GM23338 (cell line): Measurements from ENCODE around the gene SAMD8. TPM values are rescaled to one million over a fixed set of nuclear protein-coding genes. Genes with fewer than 3 reads are reported as not detected.
A peak's percentile ranks its signal among the peaks of the same experiment; 100 is the strongest.

Experiments used
- ATAC-seq: fragments of 200-7000 bp; cut with Tn5 transposase; 3 replicates; pipeline ENCODE4 v1.9.1; 2020
- DNase-seq: peaks from one replicate; pipeline ENCODE4 v3.0.0-alpha.2; 2015; ENCODE audit warnings: low spot score
- H2AFZ ChIP-seq: fragments of 200-600 bp; sonication (generic); 2 replicates; pipeline ENCODE4 v1.8.0; 2016; ENCODE audit warnings: antibody characterized with exemption, mild to moderate bottlenecking, moderate library complexity
- H3F3A ChIP-seq: fragments of 200-600 bp; sonication (generic); replicated peaks from 2 replicates; pipeline ENCODE4 v1.8.0; 2017; ENCODE audit warnings: antibody characterized with exemption, mixed run types, low read depth
- H3K27ac ChIP-seq: fragments of 200-600 bp; sonication (generic); 2 replicates; pipeline ENCODE4 v1.6.1; 2016; ENCODE audit warnings: low read depth
- H3K27me3 ChIP-seq: fragments of 200-600 bp; sonication (generic); 2 replicates; pipeline ENCODE4 v1.8.0; 2016; ENCODE audit warnings: mild to moderate bottlenecking, mixed run types, moderate library complexity; ENCODE audit not compliant: insufficient read depth
- H3K36me3 ChIP-seq: fragments of 200-600 bp; sonication (generic); 2 replicates; pipeline ENCODE4 v1.8.0; 2016; ENCODE audit warnings: mild to moderate bottlenecking; ENCODE audit not compliant: insufficient read depth
- H3K4me1 ChIP-seq: fragments of 200-600 bp; sonication (generic); 2 replicates; pipeline ENCODE4 v1.8.0; 2016; ENCODE audit warnings: mild to moderate bottlenecking, moderate library complexity; ENCODE audit not compliant: insufficient read depth
- H3K4me2 ChIP-seq: fragments of 200-600 bp; sonication (generic); 2 replicates; pipeline ENCODE4 v1.7.1; 2017; ENCODE audit warnings: mixed run types
- H3K4me3 ChIP-seq: fragments of 200-600 bp; sonication (generic); 2 replicates; pipeline ENCODE4 v1.6.1; 2016; ENCODE audit warnings: mixed run types
- H3K79me2 ChIP-seq: fragments of 200-600 bp; sonication (generic); replicated peaks from 2 replicates; pipeline ENCODE4 v1.8.0; 2017; ENCODE audit warnings: mild to moderate bottlenecking; ENCODE audit not compliant: insufficient read depth
- H3K9me2 ChIP-seq: fragments of 200-600 bp; sonication (generic); 2 replicates; pipeline ENCODE4 v1.8.0; 2017; ENCODE audit not compliant: insufficient read depth
- H4K20me1 ChIP-seq: fragments of 200-600 bp; sonication (generic); replicated peaks from 2 replicates; pipeline ENCODE4 v1.8.0; 2017; ENCODE audit warnings: mild to moderate bottlenecking; ENCODE audit not compliant: insufficient read depth
- H3K27ac Mint-ChIP-seq: 2 replicates; pipeline ENCODE4 v1.8.0; 2020; ENCODE audit warnings: inconsistent platforms, mild to moderate bottlenecking, moderate library complexity, mixed read lengths
- H3K27me3 Mint-ChIP-seq: 3 replicates; pipeline ENCODE4 v1.8.0; 2022; ENCODE audit warnings: low read depth, mild to moderate bottlenecking, moderate library complexity, mixed read lengths, inconsistent platforms; ENCODE audit not compliant: insufficient read depth, poor library complexity
- H3K36me3 Mint-ChIP-seq: 3 replicates; pipeline ENCODE4 v1.8.0; 2021; ENCODE audit warnings: low read depth, mild to moderate bottlenecking, inconsistent platforms, moderate library complexity, mixed read lengths
- H3K4me1 Mint-ChIP-seq: 3 replicates; pipeline ENCODE4 v1.8.0; 2020; ENCODE audit warnings: mild to moderate bottlenecking, inconsistent platforms, mixed read lengths
- H3K4me3 Mint-ChIP-seq: 3 replicates; pipeline ENCODE4 v1.8.0; 2021; ENCODE audit warnings: moderate library complexity, mild to moderate bottlenecking, inconsistent platforms, mixed read lengths
- H3K9me3 Mint-ChIP-seq: 3 replicates; pipeline ENCODE4 v1.8.0; 2020; ENCODE audit warnings: moderate library complexity, mild to moderate bottlenecking, inconsistent platforms, mixed read lengths
- CREB1 ChIP-seq: fragments of 250-450 bp; sonication (Bioruptor Pico); IDR thresholded peaks from 2 replicates; pipeline ENCODE4 v1.5.0; 2020; ENCODE audit warnings: low read depth, mild to moderate bottlenecking, moderate library complexity
- JUNB ChIP-seq: IDR thresholded peaks from one replicate; pipeline ENCODE4 v1.6.1; 2016; ENCODE audit warnings: antibody characterized with exemption; ENCODE audit not compliant: unreplicated experiment
- NANOG ChIP-seq: IDR thresholded peaks from 2 replicates; pipeline ENCODE4 v1.6.1; 2016; ENCODE audit warnings: antibody characterized with exemption, borderline replicate concordance
- POLR2AphosphoS5 ChIP-seq: IDR thresholded peaks from 2 replicates; pipeline ENCODE4 v1.6.1; 2016; ENCODE audit warnings: antibody characterized with exemption, low read depth
- ZNF114 ChIP-seq: fragments of 250-450 bp; sonication (Bioruptor Pico); IDR thresholded peaks from 2 replicates; pipeline ENCODE4 v1.5.0; 2020; ENCODE audit warnings: mild to moderate bottlenecking, moderate library complexity
- polyA plus RNA-seq: library from polyadenylated mRNA; unstranded; fragments of >200 nt; fragmentation: Nextera tagmentation; extraction: Ambion mirVana; gene quantifications from 2 replicates; pipeline ENCODE4 v1.2.1, GENCODE V29; 2016
- total RNA-seq: library from RNA; depleted of rRNA; stranded (reverse); fragments of >200 nt; shearing (Covaris generic); gene quantifications from 2 replicates; pipeline ENCODE4 v1.2.3, GENCODE V29; 2014
- TF ChIP-seq, protein P1 (sequence below), 2 experiments: fragments of 200-600 bp in 1 of 2; sonication (generic) in 1 of 2; conservative IDR thresholded peaks; 2 replicates each; pipeline versions ENCODE4 v1.5.1 to v1.6.1; 2016 to 2017; ENCODE audit warnings: antibody characterized with exemption in 2 of 2, low read depth in 2 of 2, mild to moderate bottlenecking in 2 of 2, moderate library complexity in 1 of 2
- TF ChIP-seq, protein P2 (sequence below): IDR thresholded peaks from one replicate; pipeline ENCODE4 v1.6.1; 2018; ENCODE audit warnings: antibody characterized with exemption; ENCODE audit not compliant: unreplicated experiment
- TF ChIP-seq, protein P3 (sequence below): fragments of 250-450 bp; sonication (Bioruptor Pico); IDR thresholded peaks from 2 replicates; pipeline ENCODE4 v1.5.0; 2020; ENCODE audit warnings: mild to moderate bottlenecking, moderate library complexity

The SAMD8 gene
- total and polyA plus RNA-seq, 2 experiments from 2014 or later = 7.8 to 28.4 TPM

DNA sequence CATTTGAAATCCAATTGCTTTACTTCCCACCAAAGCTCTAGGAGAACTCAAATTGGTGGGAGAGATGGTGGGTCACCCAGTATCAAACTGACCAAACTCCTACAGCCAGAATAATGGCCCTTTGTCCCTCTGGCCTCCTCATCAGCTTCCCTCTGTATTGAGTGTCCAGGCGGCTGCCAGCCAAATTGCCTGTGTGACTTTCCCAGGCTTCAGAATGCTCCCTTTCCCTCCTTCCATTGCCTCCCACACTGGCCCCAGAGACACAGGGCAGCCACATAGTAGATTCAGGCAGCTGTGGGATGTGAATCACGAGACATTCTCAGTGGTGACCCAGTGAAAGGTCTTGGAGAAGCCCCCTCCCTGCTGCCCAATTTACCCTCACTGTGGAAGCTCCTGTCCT lies 86.5 kb downstream of the SAMD8 start:
- H3K27ac Mint-ChIP-seq = no peak overlapping the region
- H3K27me3 ChIP-seq = no peaks in the 10 kb centered on the region

More for the DNA sequence above, 86.5 kb downstream of the SAMD8 start:
- no peak for TF ChIP-seq CREB1 (CRISPR knock-in tag)
- TF ChIP-seq, protein P1, sequence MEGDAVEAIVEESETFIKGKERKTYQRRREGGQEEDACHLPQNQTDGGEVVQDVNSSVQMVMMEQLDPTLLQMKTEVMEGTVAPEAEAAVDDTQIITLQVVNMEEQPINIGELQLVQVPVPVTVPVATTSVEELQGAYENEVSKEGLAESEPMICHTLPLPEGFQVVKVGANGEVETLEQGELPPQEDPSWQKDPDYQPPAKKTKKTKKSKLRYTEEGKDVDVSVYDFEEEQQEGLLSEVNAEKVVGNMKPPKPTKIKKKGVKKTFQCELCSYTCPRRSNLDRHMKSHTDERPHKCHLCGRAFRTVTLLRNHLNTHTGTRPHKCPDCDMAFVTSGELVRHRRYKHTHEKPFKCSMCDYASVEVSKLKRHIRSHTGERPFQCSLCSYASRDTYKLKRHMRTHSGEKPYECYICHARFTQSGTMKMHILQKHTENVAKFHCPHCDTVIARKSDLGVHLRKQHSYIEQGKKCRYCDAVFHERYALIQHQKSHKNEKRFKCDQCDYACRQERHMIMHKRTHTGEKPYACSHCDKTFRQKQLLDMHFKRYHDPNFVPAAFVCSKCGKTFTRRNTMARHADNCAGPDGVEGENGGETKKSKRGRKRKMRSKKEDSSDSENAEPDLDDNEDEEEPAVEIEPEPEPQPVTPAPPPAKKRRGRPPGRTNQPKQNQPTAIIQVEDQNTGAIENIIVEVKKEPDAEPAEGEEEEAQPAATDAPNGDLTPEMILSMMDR (conservative IDR thresholded peaks at IDR 0.05; ENCODE audit: low read depth in 2 of 2) = no peak
- TF ChIP-seq, protein P2, sequence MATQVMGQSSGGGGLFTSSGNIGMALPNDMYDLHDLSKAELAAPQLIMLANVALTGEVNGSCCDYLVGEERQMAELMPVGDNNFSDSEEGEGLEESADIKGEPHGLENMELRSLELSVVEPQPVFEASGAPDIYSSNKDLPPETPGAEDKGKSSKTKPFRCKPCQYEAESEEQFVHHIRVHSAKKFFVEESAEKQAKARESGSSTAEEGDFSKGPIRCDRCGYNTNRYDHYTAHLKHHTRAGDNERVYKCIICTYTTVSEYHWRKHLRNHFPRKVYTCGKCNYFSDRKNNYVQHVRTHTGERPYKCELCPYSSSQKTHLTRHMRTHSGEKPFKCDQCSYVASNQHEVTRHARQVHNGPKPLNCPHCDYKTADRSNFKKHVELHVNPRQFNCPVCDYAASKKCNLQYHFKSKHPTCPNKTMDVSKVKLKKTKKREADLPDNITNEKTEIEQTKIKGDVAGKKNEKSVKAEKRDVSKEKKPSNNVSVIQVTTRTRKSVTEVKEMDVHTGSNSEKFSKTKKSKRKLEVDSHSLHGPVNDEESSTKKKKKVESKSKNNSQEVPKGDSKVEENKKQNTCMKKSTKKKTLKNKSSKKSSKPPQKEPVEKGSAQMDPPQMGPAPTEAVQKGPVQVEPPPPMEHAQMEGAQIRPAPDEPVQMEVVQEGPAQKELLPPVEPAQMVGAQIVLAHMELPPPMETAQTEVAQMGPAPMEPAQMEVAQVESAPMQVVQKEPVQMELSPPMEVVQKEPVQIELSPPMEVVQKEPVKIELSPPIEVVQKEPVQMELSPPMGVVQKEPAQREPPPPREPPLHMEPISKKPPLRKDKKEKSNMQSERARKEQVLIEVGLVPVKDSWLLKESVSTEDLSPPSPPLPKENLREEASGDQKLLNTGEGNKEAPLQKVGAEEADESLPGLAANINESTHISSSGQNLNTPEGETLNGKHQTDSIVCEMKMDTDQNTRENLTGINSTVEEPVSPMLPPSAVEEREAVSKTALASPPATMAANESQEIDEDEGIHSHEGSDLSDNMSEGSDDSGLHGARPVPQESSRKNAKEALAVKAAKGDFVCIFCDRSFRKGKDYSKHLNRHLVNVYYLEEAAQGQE = no peak
- TF ChIP-seq NANOG = no peak
- TF ChIP-seq POLR2AphosphoS5 = no peak
- TF ChIP-seq JUNB = no peak
- TF ChIP-seq ZNF114 (CRISPR knock-in tag) = no peak
- TF ChIP-seq, protein P3, sequence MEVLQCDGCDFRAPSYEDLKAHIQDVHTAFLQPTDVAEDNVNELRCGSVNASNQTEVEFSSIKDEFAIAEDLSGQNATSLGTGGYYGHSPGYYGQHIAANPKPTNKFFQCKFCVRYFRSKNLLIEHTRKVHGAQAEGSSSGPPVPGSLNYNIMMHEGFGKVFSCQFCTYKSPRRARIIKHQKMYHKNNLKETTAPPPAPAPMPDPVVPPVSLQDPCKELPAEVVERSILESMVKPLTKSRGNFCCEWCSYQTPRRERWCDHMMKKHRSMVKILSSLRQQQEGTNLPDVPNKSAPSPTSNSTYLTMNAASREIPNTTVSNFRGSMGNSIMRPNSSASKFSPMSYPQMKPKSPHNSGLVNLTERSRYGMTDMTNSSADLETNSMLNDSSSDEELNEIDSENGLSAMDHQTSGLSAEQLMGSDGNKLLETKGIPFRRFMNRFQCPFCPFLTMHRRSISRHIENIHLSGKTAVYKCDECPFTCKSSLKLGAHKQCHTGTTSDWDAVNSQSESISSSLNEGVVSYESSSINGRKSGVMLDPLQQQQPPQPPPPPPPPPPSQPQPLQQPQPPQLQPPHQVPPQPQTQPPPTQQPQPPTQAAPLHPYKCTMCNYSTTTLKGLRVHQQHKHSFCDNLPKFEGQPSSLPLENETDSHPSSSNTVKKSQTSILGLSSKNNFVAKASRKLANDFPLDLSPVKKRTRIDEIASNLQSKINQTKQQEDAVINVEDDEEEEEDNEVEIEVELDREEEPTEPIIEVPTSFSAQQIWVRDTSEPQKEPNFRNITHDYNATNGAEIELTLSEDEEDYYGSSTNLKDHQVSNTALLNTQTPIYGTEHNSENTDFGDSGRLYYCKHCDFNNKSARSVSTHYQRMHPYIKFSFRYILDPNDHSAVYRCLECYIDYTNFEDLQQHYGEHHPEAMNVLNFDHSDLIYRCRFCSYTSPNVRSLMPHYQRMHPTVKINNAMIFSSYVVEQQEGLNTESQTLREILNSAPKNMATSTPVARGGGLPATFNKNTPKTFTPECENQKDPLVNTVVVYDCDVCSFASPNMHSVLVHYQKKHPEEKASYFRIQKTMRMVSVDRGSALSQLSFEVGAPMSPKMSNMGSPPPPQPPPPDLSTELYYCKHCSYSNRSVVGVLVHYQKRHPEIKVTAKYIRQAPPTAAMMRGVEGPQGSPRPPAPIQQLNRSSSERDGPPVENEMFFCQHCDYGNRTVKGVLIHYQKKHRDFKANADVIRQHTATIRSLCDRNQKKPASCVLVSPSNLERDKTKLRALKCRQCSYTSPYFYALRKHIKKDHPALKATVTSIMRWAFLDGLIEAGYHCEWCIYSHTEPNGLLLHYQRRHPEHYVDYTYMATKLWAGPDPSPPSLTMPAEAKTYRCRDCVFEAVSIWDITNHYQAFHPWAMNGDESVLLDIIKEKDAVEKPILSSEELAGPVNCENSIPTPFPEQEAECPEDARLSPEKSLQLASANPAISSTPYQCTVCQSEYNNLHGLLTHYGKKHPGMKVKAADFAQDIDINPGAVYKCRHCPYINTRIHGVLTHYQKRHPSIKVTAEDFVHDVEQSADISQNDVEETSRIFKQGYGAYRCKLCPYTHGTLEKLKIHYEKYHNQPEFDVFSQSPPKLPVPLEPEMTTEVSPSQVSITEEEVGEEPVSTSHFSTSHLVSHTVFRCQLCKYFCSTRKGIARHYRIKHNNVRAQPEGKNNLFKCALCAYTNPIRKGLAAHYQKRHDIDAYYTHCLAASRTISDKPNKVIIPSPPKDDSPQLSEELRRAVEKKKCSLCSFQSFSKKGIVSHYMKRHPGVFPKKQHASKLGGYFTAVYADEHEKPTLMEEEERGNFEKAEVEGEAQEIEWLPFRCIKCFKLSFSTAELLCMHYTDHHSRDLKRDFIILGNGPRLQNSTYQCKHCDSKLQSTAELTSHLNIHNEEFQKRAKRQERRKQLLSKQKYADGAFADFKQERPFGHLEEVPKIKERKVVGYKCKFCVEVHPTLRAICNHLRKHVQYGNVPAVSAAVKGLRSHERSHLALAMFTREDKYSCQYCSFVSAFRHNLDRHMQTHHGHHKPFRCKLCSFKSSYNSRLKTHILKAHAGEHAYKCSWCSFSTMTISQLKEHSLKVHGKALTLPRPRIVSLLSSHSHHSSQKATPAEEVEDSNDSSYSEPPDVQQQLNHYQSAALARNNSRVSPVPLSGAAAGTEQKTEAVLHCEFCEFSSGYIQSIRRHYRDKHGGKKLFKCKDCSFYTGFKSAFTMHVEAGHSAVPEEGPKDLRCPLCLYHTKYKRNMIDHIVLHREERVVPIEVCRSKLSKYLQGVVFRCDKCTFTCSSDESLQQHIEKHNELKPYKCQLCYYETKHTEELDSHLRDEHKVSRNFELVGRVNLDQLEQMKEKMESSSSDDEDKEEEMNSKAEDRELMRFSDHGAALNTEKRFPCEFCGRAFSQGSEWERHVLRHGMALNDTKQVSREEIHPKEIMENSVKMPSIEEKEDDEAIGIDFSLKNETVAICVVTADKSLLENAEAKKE (CRISPR knock-in tag) = no peak
- H3F3A ChIP-seq = no peaks in the 10 kb centered on the region
- 0 out of 2 replicates have a peak, but pooled peaks cover 6% of the 10 kb centered on the region for H3K9me2 ChIP-seq
- H3K4me2 ChIP-seq = no peak overlapping the region
- H3K4me3 ChIP-seq = no peak overlapping the region
- no peaks in the 10 kb centered on the region for H3K9me3 Mint-ChIP-seq
- DNase-seq = no peak
- 0 out of 2 replicates have a peak overlapping the region, but pooled peaks have one; percentile 14 for H3K27ac ChIP-seq
- no peak for ATAC-seq
- H3K4me1 Mint-ChIP-seq = no peaks in the 10 kb centered on the region
- no peaks in the 10 kb centered on the region for H3K4me1 ChIP-seq
- H3K27me3 Mint-ChIP-seq = peaks cover 3% of the 10 kb centered on the region
- no peak overlapping the region for H3K4me3 Mint-ChIP-seq
- no peak overlapping the region for H2AFZ ChIP-seq
- no peaks in the 10 kb centered on the region for H3K79me2 ChIP-seq
- no peaks in the 10 kb centered on the region for H4K20me1 ChIP-seq
- H3K36me3 Mint-ChIP-seq = no peaks in the 10 kb centered on the region
- H3K36me3 ChIP-seq = no peaks in the 10 kb centered on the region
